ENCODE data around the gene CAMK2G.

- TF ChIP-seq CTCF (conservative IDR thresholded peaks at IDR 0.05; ENCODE audit: low read depth, low read length) (no peak), EZH2phosphoT487 (IDR thresholded peaks at IDR 0.05; ENCODE audit: borderline replicate concordance, low read length) (no peak)
Observed at GRCh38 chr10:73871295-73872189, 2.8 kb downstream of the CAMK2G start.
